ENCODE measurements around the gene EXO1.

DNA sequence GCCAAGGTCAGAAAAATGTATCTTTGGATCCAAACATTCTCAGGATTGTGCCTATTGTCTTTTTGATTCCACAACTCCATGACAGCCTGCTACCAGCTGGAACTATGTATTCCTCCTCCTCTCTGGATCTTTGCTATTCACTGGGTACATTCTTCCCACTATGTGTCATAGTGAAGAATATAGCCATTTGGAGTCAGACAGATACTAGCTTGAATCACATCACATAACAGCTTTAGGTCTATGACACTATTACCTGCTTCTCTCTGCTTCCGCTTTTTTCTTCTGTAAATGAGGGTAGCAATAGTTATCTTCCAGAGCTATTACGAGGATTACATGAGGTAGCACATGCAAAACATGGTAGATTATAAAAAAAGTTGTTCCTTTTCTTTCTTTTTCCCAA is 5.4 kb upstream of the EXO1 start:
- TF ChIP-seq, protein P1, sequence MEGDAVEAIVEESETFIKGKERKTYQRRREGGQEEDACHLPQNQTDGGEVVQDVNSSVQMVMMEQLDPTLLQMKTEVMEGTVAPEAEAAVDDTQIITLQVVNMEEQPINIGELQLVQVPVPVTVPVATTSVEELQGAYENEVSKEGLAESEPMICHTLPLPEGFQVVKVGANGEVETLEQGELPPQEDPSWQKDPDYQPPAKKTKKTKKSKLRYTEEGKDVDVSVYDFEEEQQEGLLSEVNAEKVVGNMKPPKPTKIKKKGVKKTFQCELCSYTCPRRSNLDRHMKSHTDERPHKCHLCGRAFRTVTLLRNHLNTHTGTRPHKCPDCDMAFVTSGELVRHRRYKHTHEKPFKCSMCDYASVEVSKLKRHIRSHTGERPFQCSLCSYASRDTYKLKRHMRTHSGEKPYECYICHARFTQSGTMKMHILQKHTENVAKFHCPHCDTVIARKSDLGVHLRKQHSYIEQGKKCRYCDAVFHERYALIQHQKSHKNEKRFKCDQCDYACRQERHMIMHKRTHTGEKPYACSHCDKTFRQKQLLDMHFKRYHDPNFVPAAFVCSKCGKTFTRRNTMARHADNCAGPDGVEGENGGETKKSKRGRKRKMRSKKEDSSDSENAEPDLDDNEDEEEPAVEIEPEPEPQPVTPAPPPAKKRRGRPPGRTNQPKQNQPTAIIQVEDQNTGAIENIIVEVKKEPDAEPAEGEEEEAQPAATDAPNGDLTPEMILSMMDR (IDR thresholded peaks at IDR 0.05): no peak
- no peak for TF ChIP-seq POLR2A (IDR thresholded peaks at IDR 0.05)
